H1 (cell line): ENCODE results near the gene GRIK4. TPM values are rescaled to one million over a fixed set of nuclear protein-coding genes. Genes with fewer than 3 reads are reported as not detected.

Experiments
- CTCF ChIA-PET: fragments of 300-600 bp; sonication (Branson Sonifier 250); formaldehyde crosslinking; loops from one replicate; lab custom pipeline; 2021; ENCODE audit not compliant: partially characterized antibody; lab: Charles Lee
- POLR2A ChIA-PET: fragments of 300-600 bp; sonication (Branson Sonifier 250); formaldehyde crosslinking; loops from one replicate; lab custom pipeline; 2021; ENCODE audit warnings: inconsistent platforms; ENCODE audit not compliant: partially characterized antibody; lab: Charles Lee
- DNase-seq, 2 experiments: peaks; one replicate each; pipeline versions ENCODE4 v3.0.0 to v3.0.0-alpha.2; 2010 to 2022; ENCODE audit warnings: low spot score in 2 of 2, low read depth in 1 of 2, mixed read lengths in 1 of 2
- FAIRE-seq: peaks from 2 replicates; lab custom pipeline; 2011; peaks lifted over from hg19 to GRCh38; lab: Jason Lieb, UNC
- H2AFZ ChIP-seq: 2 replicates; pipeline ENCODE4 v1.8.1; 2012; ENCODE audit warnings: low read length, inconsistent platforms
- H2AK5ac ChIP-seq: 2 replicates; pipeline ENCODE4 v1.6.1; 2013; ENCODE audit warnings: low read depth, low read length
- H2BK120ac ChIP-seq: replicated peaks from 2 replicates; pipeline ENCODE3; 2013; ENCODE audit warnings: low read depth, low read length, inconsistent platforms
- H2BK12ac ChIP-seq: 2 replicates; pipeline ENCODE4 v1.6.1; 2013; ENCODE audit warnings: low read depth, low read length
- H2BK15ac ChIP-seq: 2 replicates; pipeline ENCODE4 v1.6.1; 2013; ENCODE audit warnings: low read length
- H2BK20ac ChIP-seq: 2 replicates; pipeline ENCODE4 v1.6.1; 2013; ENCODE audit warnings: low read length
- H2BK5ac ChIP-seq: 2 replicates; pipeline ENCODE4 v1.6.1; 2013; ENCODE audit warnings: low read depth, low read length
- H3K14ac ChIP-seq: 2 replicates; pipeline ENCODE4 v1.6.1; 2013; ENCODE audit warnings: inconsistent platforms; ENCODE audit not compliant: insufficient read length
- H3K18ac ChIP-seq: 2 replicates; pipeline ENCODE4 v1.6.1; 2013; ENCODE audit warnings: low read length; ENCODE audit errors: extremely low read depth
- H3K23ac ChIP-seq: 2 replicates; pipeline ENCODE4 v1.6.1; 2013; ENCODE audit warnings: inconsistent platforms; ENCODE audit not compliant: insufficient read length
- H3K23me2 ChIP-seq: 2 replicates; pipeline ENCODE4 v1.6.1; 2013; ENCODE audit warnings: low read depth, low read length
- H3K27ac ChIP-seq: 2 replicates; pipeline ENCODE4 v1.6.1; 2011; ENCODE audit warnings: low read depth, low read length, inconsistent platforms
- H3K27me3 ChIP-seq, 4 experiments: replicated peaks in 1 of 4; 1 replicate in 1 of 4; 2 replicates in 3 of 4; pipeline versions ENCODE4 v1.6.1 to v1.8.1; 2011 to 2013; ENCODE audit warnings: low read length in 3 of 4, mild to moderate bottlenecking in 3 of 4, inconsistent platforms in 2 of 4, mixed read lengths in 2 of 4, moderate library complexity in 1 of 4; ENCODE audit not compliant: control insufficient read depth in 3 of 4, insufficient read depth in 3 of 4; ENCODE audit errors: extremely low read depth in 1 of 4
- H3K36me3 ChIP-seq, 4 experiments: 2 replicates each; pipeline versions ENCODE4 v1.6.1 to v1.8.1; 2011 to 2013; ENCODE audit warnings: mild to moderate bottlenecking in 4 of 4, low read length in 3 of 4, moderate library complexity in 2 of 4, control low read depth in 1 of 4, inconsistent platforms in 1 of 4; ENCODE audit not compliant: insufficient read depth in 4 of 4, control insufficient read depth in 2 of 4
- H3K4ac ChIP-seq: replicated peaks from 2 replicates; pipeline ENCODE3; 2013; ENCODE audit warnings: low read length, low read depth, mixed read lengths, inconsistent platforms; ENCODE audit not compliant: insufficient read length
- H3K4me1 ChIP-seq, 4 experiments: replicated peaks in 1 of 4; 1 replicate in 1 of 4; 2 replicates in 3 of 4; pipeline versions ENCODE4 v1.6.1 to v1.8.1; 2011 to 2013; ENCODE audit warnings: low read length in 3 of 4, inconsistent platforms in 2 of 4, mixed read lengths in 1 of 4; ENCODE audit not compliant: insufficient read depth in 4 of 4, control insufficient read depth in 3 of 4
- H3K4me2 ChIP-seq, 2 experiments: 2 replicates each; pipeline versions ENCODE4 v1.6.1 to v1.8.1; 2011 to 2013; ENCODE audit warnings: low read depth in 2 of 2, low read length in 2 of 2, control low read depth in 1 of 2, inconsistent platforms in 1 of 2, mild to moderate bottlenecking in 1 of 2; ENCODE audit not compliant: insufficient read depth in 1 of 2
- H3K4me3 ChIP-seq, 4 experiments: fragments of 200-600, 300-600 bp in 1 of 4; sonication (generic), shearing (Covaris generic), sonication (Bioruptor Twin) in 1 of 4; 2 replicates each; pipeline versions ENCODE4 v1.5.1 to v1.8.1; 2011 to 2016; ENCODE audit warnings: low read length in 4 of 4, low read depth in 3 of 4, control low read depth in 2 of 4, inconsistent platforms in 2 of 4, mild to moderate bottlenecking in 2 of 4, mixed read lengths in 1 of 4, moderate library complexity in 1 of 4; ENCODE audit not compliant: insufficient read depth in 2 of 4; ENCODE audit errors: extremely low read depth in 1 of 4
- H3K56ac ChIP-seq: replicated peaks from 2 replicates; pipeline ENCODE3; 2013; ENCODE audit warnings: low read depth, mild to moderate bottlenecking, mixed read lengths, low read length, inconsistent platforms; ENCODE audit not compliant: insufficient read length
- H3K79me1 ChIP-seq: 2 replicates; pipeline ENCODE4 v1.6.1; 2013; ENCODE audit warnings: low read depth, low read length, control low read depth
- H3K79me2 ChIP-seq, 2 experiments: 2 replicates each; pipeline versions ENCODE4 v1.6.1 to v1.8.1; 2012 to 2013; ENCODE audit warnings: low read length in 2 of 2, mild to moderate bottlenecking in 2 of 2, inconsistent platforms in 1 of 2; ENCODE audit not compliant: insufficient read depth in 2 of 2, control insufficient read depth in 1 of 2
- H3K9ac ChIP-seq, 4 experiments: replicated peaks in 1 of 4; 1 replicate in 1 of 4; 2 replicates in 3 of 4; pipeline versions ENCODE4 v1.6.1 to v1.8.1; 2011 to 2013; ENCODE audit warnings: low read depth in 3 of 4, low read length in 3 of 4, control low read depth in 2 of 4, mild to moderate bottlenecking in 2 of 4, moderate library complexity in 2 of 4, inconsistent platforms in 1 of 4; ENCODE audit errors: extremely low read depth in 1 of 4
- H3K9me3 ChIP-seq, 2 experiments: 2 replicates each; pipeline versions ENCODE4 v1.6.1 to v1.8.1; 2012 to 2013; ENCODE audit warnings: mild to moderate bottlenecking in 2 of 2, moderate library complexity in 2 of 2, control low read depth in 1 of 2, inconsistent platforms in 1 of 2, low read depth in 1 of 2, low read length in 1 of 2, mixed read lengths in 1 of 2; ENCODE audit not compliant: insufficient read depth in 2 of 2
- H4K20me1 ChIP-seq, 2 experiments: replicated peaks in 1 of 2; 2 replicates each; pipeline versions ENCODE3 to v1.8.1; 2011 to 2013; ENCODE audit warnings: inconsistent platforms in 2 of 2, low read length in 2 of 2, mild to moderate bottlenecking in 1 of 2; ENCODE audit not compliant: insufficient read depth in 2 of 2, control insufficient read depth in 1 of 2
- H4K5ac ChIP-seq: 2 replicates; pipeline ENCODE4 v1.6.1; 2013; ENCODE audit warnings: low read length, low read depth, mixed read lengths, inconsistent platforms; ENCODE audit not compliant: insufficient read length
- H4K8ac ChIP-seq: 2 replicates; pipeline ENCODE4 v1.8.0; 2013; ENCODE audit warnings: mild to moderate bottlenecking, moderate library complexity, low read length, inconsistent platforms; ENCODE audit not compliant: insufficient read depth; ENCODE audit errors: extremely low read depth
- H4K91ac ChIP-seq: replicated peaks from 2 replicates; pipeline ENCODE3; 2013; ENCODE audit warnings: low read length, mixed read lengths, inconsistent platforms; ENCODE audit not compliant: insufficient read length
- ASH2L ChIP-seq: fragments of 200-600, 300-600 bp; sonication (generic); IDR thresholded peaks from one replicate; pipeline ENCODE4 v1.7.1; 2017; ENCODE audit warnings: low read length
- BCL11A ChIP-seq, 2 experiments: IDR thresholded peaks; one replicate each; pipeline ENCODE4 v1.6.1; 2011; ENCODE audit warnings: low read depth in 2 of 2, low read length in 2 of 2, mild to moderate bottlenecking in 2 of 2
- EP300 ChIP-seq, 2 experiments: IDR thresholded peaks; 1 replicate in 1 of 2; 2 replicates in 1 of 2; pipeline ENCODE4 v1.6.1; 2011 to 2012; ENCODE audit warnings: low read depth in 2 of 2, low read length in 2 of 2, mild to moderate bottlenecking in 2 of 2, borderline replicate concordance in 1 of 2, inconsistent platforms in 1 of 2, moderate library complexity in 1 of 2
- EZH2 ChIP-seq: fragments of 200-600 bp; sonication (generic); IDR thresholded peaks from 2 replicates; pipeline ENCODE4 v1.7.1; 2012; ENCODE audit warnings: low read depth, mild to moderate bottlenecking, moderate library complexity, low read length, inconsistent platforms; ENCODE audit not compliant: severe bottlenecking
- FOSL1 ChIP-seq: IDR thresholded peaks from 2 replicates; pipeline ENCODE4 v1.6.1; 2011; ENCODE audit warnings: mild to moderate bottlenecking, low read depth, low read length, moderate library complexity; ENCODE audit not compliant: insufficient read depth
- KDM1A ChIP-seq: fragments of 200-600, 300-600 bp; sonication (generic); IDR thresholded peaks from 2 replicates; pipeline ENCODE4 v1.7.1; 2016; ENCODE audit warnings: mild to moderate bottlenecking, low read length, borderline replicate concordance
- KDM5A ChIP-seq: fragments of 200-600 bp; IDR thresholded peaks from 2 replicates; pipeline ENCODE4 v1.7.1; 2012; ENCODE audit warnings: mild to moderate bottlenecking, low read length, inconsistent platforms, mixed read lengths
- MAFK ChIP-seq: IDR thresholded peaks from 2 replicates; pipeline ENCODE4 v1.6.1; 2012; ENCODE audit warnings: low read depth, mild to moderate bottlenecking, improper control_type of control experiment, low read length
- NRF1 ChIP-seq: IDR thresholded peaks from 2 replicates; pipeline ENCODE4 v1.6.1; 2011; ENCODE audit warnings: mild to moderate bottlenecking, low read depth, low read length, improper control_type of control experiment
- POLR2A ChIP-seq, 2 experiments: IDR thresholded peaks; 1 replicate in 1 of 2; 2 replicates in 1 of 2; pipeline ENCODE4 v1.6.1; 2011; ENCODE audit warnings: low read depth in 2 of 2, low read length in 2 of 2, mild to moderate bottlenecking in 2 of 2; ENCODE audit errors: control extremely low read depth in 1 of 2
- RAD21 ChIP-seq, 2 experiments: IDR thresholded peaks in 1 of 2; conservative IDR thresholded peaks in 1 of 2; 2 replicates each; pipeline ENCODE4 v1.6.1; 2011; ENCODE audit warnings: low read depth in 2 of 2, low read length in 2 of 2, improper control_type of control experiment in 1 of 2, inconsistent platforms in 1 of 2, mild to moderate bottlenecking in 1 of 2, moderate library complexity in 1 of 2
- RBBP5 ChIP-seq: IDR thresholded peaks from 2 replicates; pipeline ENCODE4 v1.7.1; 2012; ENCODE audit warnings: low read depth, mild to moderate bottlenecking, inconsistent platforms, low read length, moderate library complexity, borderline replicate concordance
- RXRA ChIP-seq: IDR thresholded peaks from 2 replicates; pipeline ENCODE4 v1.6.1; 2011; ENCODE audit warnings: low read depth, mild to moderate bottlenecking, low read length, moderate library complexity; ENCODE audit not compliant: insufficient read depth
- TAF1 ChIP-seq: IDR thresholded peaks from 2 replicates; pipeline ENCODE4 v1.6.1; 2011; ENCODE audit warnings: mild to moderate bottlenecking, low read depth, low read length
- TCF12 ChIP-seq: IDR thresholded peaks from 2 replicates; pipeline ENCODE4 v1.6.1; 2011; ENCODE audit warnings: low read depth, mild to moderate bottlenecking, low read length
- WGBS, 2 experiments: shearing (Covaris generic) in 1 of 2; methylation state at CpG; one replicate each; pipeline versions ENCODE4 v1.1.6 to v1.1.7; 2013 to 2015; ENCODE audit warnings: low lambda C conversion rate in 2 of 2, mixed read lengths in 2 of 2, inconsistent platforms in 1 of 2, low coverage in 1 of 2, missing lambda C conversion rate in 1 of 2; ENCODE audit not compliant: insufficient replicate concordance in 2 of 2, insufficient coverage in 1 of 2, insufficient read length in 1 of 2; ENCODE audit errors: extremely low coverage in 1 of 2, missing lambda C conversion rate in 1 of 2; 5-methylcytosine and 5-hydroxymethylcytosine counted together
- polyA plus RNA-seq, 7 experiments: library from polyadenylated mRNA; depleted of rRNA in 3 of 7; stranded (reverse) in 5 of 7; unstranded in 2 of 7; fragments of >200 nt in 5 of 7; fragments of 200-250 nt in 2 of 7; gene quantifications; 1 replicate in 5 of 7; 2 replicates in 1 of 7; 4 replicates in 1 of 7; pipeline versions ENCODE4 v1.2.1 to v1.2.3, GENCODE V29; 2011 to 2013; ENCODE audit warnings: missing spikeins in 2 of 7, mixed read lengths in 2 of 7
- total RNA-seq: library from RNA; stranded (reverse); fragmentation: NEBNext Ultra II Directional; extraction: Animal tissue kit (Norgen Biotek cat#: 25700); gene quantifications from 2 replicates; pipeline ENCODE4 v1.2.1, GENCODE V29; 2021

The GRIK4 gene
- total and polyA plus RNA-seq, 2 of the 8 experiments (the other 6 are each of a cell fraction or from before 2014, with no cell fraction given): 1.2 to 2.9 TPM

GRCh38 chr11:120971825-120972224, 460.3 kb downstream of the GRIK4 start:
- Histone ChIP-seq H3K14ac (no peak overlapping the region), H3K4me3 (no peak overlapping the region), H2BK20ac (no peak overlapping the region), H3K23ac (no peak overlapping the region), H4K91ac (no peak overlapping the region), H3K9me3 (no peaks in the 10 kb centered on the region), H3K79me2 (no peaks in the 10 kb centered on the region), H4K20me1 (no peaks in the 10 kb centered on the region), H3K36me3 (no peaks in the 10 kb centered on the region), H4K8ac (no peak overlapping the region), H4K5ac (no peak overlapping the region), H3K27ac (no peak overlapping the region), H2AK5ac (no peak overlapping the region), H3K18ac (no peak overlapping the region), H2BK12ac (no peak overlapping the region), H3K27me3 (no peaks in the 10 kb centered on the region), H3K9ac (no peak overlapping the region), H2BK5ac (no peak overlapping the region), H2BK120ac (no peak overlapping the region), H3K4ac (no peak overlapping the region), H3K23me2 (no peaks in the 10 kb centered on the region; the same call in 1 of the 2 replicates), H3K4me1 (no peaks in the 10 kb centered on the region), H2AFZ (no peak overlapping the region), H3K56ac (no peak overlapping the region), H3K79me1 (no peaks in the 10 kb centered on the region), H2BK15ac (no peak overlapping the region), H3K4me2 (no peak overlapping the region)
- 79% methylated on average over 4 of the region's 4 CpGs; no CpG with 5 or more reads in 1 of the 2 experiments for WGBS, 2 experiments
- ChIA-PET CTCF (interaction anchor here (1.0 to 1.1 kb wide), 2 partner anchors 10 to 92 kb away, joined by 3 to 4 read pairs; no protein-coding TSS in a partner anchor), POLR2A (no interaction called here)
- FAIRE-seq (no peak), DNase-seq (no peak)
- TF ChIP-seq MAFK: no peak
- no peak for TF ChIP-seq TAF1
- no peak for TF ChIP-seq RBBP5
- TF ChIP-seq KDM5A: no peak
- no peak for TF ChIP-seq KDM1A
- TF ChIP-seq NRF1: no peak
- no peak for TF ChIP-seq EZH2
- TF ChIP-seq FOSL1: no peak
- TF ChIP-seq EP300 (IDR thresholded peaks at IDR 0.05; ENCODE audit: borderline replicate concordance in 1 of 2, low read depth in 2 of 2, low read length in 2 of 2): no peak
- no peak for TF ChIP-seq RXRA
- TF ChIP-seq RAD21 (IDR thresholded peaks at IDR 0.05 in 1 of 2, conservative IDR thresholded peaks at IDR 0.05 in 1 of 2; ENCODE audit: low read depth in 2 of 2, low read length in 2 of 2): no peak
- no peak for TF ChIP-seq TCF12
- TF ChIP-seq POLR2A (IDR thresholded peaks at IDR 0.05; ENCODE audit: control extremely low read depth in 1 of 2, low read depth in 2 of 2, low read length in 2 of 2): no peak
- no peak for TF ChIP-seq BCL11A (IDR thresholded peaks at IDR 0.05; ENCODE audit: low read depth in 2 of 2, low read length in 2 of 2)
- TF ChIP-seq ASH2L: no peak
